ENCODE results near the gene FLT4. TPM values are rescaled to one million over a fixed set of nuclear protein-coding genes. Genes with fewer than 3 reads are reported as not detected.

Gene FLT4
- 10 to 100 TPM in 2 of 4 donors, 1 to 10 TPM in 2; 3.1 to 47.5 (median 8.0) TPM for total RNA-seq

DNA sequence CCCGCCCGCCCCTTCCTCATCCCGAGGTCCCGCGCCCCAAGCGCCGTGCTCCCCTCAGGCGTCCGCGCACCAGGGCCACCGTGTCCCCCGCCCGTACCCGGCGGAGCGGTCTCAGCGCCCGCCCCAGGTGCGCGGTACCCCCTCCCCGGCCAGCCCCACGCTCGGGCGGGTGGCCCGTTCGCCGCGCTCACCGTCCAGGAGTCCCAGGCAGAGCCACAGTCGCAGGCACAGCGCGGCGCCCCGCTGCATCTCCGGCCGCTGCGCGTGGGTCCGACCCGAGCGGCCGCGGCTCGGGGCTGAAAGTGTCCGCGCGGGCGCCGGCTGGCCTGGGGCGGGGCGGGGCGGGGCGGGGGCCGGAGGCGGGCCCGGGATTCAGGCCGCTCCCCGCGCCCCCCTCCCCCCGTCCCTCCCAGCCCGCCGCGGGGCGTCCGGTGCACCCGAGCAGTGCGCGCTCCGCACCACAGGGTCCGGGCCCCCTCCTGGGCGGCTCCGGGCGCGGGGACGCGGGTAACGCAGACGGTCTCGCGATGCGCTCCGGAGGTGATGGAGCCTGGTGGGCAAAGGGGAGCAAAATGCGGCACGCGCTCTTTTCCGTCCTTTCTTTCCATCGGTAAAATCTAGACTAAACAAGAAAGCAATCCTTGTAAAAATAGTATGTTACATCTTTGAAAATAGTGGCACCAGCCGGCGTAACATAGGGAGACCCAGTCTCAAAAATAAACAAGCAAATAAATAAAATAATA is at the start of gene FLT4:
FLT4 (minus strand) TSS at position 304 of the 743 bp plus-strand sequence; CDS start at position 249, 55 bp downstream.
- TF ChIP-seq, protein P1, sequence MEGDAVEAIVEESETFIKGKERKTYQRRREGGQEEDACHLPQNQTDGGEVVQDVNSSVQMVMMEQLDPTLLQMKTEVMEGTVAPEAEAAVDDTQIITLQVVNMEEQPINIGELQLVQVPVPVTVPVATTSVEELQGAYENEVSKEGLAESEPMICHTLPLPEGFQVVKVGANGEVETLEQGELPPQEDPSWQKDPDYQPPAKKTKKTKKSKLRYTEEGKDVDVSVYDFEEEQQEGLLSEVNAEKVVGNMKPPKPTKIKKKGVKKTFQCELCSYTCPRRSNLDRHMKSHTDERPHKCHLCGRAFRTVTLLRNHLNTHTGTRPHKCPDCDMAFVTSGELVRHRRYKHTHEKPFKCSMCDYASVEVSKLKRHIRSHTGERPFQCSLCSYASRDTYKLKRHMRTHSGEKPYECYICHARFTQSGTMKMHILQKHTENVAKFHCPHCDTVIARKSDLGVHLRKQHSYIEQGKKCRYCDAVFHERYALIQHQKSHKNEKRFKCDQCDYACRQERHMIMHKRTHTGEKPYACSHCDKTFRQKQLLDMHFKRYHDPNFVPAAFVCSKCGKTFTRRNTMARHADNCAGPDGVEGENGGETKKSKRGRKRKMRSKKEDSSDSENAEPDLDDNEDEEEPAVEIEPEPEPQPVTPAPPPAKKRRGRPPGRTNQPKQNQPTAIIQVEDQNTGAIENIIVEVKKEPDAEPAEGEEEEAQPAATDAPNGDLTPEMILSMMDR (IDR thresholded peaks at IDR 0.05; ENCODE audit: low read depth) = no peak

DNA sequence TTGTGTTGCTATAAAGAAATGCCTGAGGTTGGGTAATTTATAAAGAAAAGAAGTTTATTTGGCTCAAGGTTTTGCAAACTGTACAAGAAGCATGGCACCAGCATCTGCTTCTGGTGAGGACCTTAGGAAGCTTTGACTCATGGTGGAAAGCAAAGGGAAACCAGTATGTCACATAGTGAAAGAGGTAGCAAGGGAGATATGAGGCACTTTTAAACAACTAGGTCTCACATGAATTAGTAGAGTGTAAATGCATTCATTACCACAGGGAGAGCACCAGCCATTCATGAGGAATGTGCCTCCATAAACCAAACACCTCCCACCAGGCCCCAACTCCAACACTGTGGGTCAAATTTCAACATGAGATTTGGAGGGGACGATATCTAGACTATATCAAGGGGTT is 49.6 kb upstream of the FLT4 start:
- TF ChIP-seq, protein P1 (IDR thresholded peaks at IDR 0.05; ENCODE audit: low read depth) = no peak

DNA sequence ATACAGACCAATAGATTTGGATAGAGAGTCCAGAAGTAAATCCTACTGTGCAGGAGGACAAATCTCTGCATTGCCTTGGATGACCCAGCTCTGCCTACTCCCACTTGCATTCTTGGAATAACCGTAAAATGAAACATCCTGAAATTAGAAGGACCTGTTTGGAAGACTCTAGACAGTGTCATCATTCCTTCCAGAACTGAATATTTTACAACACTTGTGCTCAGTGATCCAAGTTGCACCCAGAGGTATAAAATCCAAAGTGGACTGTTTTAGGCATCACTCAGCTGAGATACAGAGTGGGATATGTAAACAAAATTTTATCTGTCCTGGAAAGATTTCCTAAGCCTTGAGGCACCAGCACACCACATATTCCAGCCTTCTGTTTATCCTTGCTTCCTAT is 46.7 kb upstream of the FLT4 start:
- TF ChIP-seq, protein P1 (IDR thresholded peaks at IDR 0.05; ENCODE audit: low read depth) = no peak

DNA sequence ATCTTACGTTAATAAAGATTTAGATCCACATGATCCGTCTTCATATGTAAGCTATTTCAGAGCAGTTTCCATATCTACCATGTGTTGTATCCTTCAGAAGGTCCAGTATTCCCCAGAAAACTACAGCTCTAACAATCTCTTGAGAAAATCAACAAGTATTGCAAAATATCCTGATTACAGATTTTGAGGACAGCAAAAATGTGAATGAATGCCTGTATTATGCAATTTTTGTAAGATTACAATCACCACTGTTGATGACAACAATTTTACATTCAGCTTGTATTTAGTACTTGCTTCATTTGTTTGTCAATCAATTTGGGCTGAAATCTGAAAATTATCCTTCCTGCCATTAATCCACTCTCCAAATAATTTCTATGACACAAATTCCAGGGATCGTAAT is 43.0 kb upstream of the FLT4 start:
- TF ChIP-seq, protein P1 (IDR thresholded peaks at IDR 0.05; ENCODE audit: low read depth) = no peak

DNA sequence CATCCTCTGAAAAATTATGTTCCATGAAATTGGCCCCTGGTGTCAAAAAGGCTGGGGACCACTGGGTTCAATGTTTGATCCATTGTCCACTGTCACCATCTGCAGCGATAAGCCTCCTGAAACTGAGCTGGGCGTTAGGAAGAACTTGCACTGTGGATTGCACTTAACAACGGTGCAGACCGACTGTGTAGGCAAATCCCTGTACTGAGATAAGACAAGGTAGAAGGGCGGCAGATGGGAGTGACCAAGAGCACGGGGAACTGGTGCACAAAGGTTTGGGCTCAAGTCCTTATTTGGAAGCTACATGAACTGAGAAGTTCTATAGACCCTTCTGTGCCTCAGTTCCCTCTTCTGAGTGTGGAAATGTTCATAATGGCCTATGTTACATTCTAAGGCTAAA is 41.6 kb upstream of the FLT4 start:
- TF ChIP-seq, protein P1 (IDR thresholded peaks at IDR 0.05; ENCODE audit: low read depth) = no peak

DNA sequence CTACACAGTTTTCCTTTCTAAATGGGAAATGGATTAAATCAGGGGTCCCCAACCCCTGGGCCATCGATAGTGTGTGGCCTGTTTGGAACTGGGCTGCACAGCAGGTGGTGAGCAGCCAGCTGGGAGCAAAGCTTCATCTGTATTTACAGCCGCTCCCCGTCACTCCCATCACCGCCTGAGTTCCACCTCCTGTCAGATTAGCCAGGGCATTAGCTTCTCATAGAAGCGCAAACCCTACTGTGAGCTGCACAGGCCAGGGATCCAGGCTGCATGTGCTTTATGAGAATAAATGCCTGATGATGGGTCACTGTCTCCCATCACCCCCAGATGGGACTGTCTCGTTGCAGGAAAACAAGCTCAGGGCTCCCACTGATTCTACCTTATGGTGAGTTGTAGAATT is 41.2 kb upstream of the FLT4 start:
- TF ChIP-seq, protein P1 (IDR thresholded peaks at IDR 0.05; ENCODE audit: low read depth) = no peak

DNA sequence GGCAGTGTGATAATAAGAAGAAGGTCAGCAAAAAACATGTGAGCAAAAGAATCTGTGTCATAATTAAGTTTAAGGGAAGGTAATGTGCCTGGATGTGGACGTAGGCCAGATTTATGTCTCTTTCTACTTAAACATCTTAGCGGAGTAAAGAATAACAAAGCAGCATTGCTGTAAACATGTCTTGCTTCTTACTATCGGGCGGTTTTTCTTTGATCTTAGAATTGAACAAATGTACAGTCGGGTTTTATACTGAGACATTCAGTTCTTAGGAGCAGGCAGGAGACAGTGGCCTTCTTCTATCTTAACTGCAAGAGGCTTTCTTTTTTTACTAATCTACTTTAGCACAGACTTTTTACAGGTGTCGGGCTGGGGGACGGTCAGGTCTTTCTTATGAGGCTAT is 40.4 kb upstream of the FLT4 start:
- TF ChIP-seq, protein P1 (IDR thresholded peaks at IDR 0.05; ENCODE audit: low read depth) = no peak
